GM19463 (cell line): ENCODE results near the gene ATP6V0A1.

Experiments used
- ATAC-seq: cut with Tn5 transposase; IDR thresholded peaks from one replicate; pipeline ENCODE4 v1.9.1; 2021; ENCODE audit warnings: mild to moderate bottlenecking, moderate library complexity; ENCODE audit not compliant: unreplicated experiment

ATP6V0A1 gene

GRCh38 chr17:42518046-42518754 lies 59.5 kb downstream of the ATP6V0A1 start:
- no peak for ATAC-seq

GRCh38 chr17:42518755-42519545 lies 60.3 kb downstream of the ATP6V0A1 start:
- no peak for ATAC-seq

- no peak for ATAC-seq
Observed at GRCh38 chr17:42519546-42520491, 61.1 kb downstream of the ATP6V0A1 start.

DNA sequence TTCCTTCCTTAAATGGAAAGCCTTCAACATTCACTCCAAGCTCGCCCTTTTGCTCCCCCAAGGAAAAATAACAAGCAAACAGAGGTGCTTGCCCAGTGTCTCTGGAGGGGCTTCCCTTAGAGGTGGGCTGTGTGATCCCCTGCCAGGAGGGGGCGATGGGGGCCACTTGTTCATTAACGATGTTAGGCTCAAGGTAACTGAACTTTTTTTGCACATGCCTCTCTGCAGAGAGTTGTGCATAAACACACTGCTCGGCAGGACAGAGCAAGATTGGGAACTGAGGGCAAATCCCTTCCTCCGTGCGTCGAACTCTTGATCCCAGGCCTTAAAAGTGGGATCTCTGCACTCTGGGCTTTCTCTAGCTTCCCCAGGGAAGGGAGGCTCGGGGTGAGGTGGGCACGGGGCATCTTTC lies 61.9 kb downstream of the ATP6V0A1 start:
- ATAC-seq, result no peak

DNA sequence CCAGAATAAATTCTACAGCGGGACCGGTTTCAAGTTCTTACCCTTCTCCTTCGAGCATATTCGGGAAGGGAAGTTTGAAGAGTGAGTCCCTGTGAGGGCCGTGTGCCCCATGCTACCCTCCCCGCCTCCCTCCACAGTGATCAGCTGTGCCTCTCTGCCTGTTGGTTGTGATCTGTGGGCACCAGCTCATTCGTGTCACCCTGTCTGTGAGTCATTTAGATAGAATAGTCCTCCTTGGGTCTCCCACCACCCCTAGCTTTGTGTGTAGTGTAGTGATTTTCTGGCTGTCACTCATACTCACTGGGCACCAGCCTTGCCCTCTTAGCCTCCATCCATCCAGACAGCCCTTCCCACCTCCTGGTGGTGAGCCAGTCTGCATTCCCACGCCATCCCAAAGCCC lies 62.4 kb downstream of the ATP6V0A1 start:
- ATAC-seq, result no peak

GRCh38 chr17:42521666-42522262 lies 63.1 kb downstream of the ATP6V0A1 start:
- no peak for ATAC-seq

- ATAC-seq, result no peak
Observed at GRCh38 chr17:42522263-42522790, 63.6 kb downstream of the ATP6V0A1 start.

DNA sequence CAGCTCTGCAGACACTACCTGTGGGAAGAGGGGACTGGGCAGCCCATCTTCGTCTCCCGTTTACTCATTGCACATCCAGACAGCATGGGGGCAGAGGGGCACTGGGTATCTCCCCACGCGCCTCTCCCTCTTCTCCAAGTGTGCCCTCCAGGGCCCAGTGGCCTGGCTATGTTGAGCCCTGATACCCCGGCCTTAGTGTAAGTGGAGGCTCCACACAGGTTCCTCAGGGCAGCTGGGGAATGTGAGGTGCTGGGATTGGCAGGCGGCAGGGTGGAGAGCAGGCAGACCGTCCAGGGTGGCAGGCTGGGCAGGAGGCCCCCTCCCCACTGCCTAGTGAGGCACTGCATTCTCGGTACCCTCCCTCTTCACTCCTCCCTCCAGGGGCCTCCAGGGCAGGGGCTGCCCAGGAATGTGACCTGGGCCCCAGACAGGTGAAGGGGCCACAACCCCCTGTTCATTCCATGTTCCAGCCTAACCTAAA lies 64.2 kb downstream of the ATP6V0A1 start:
- ATAC-seq, result no peak

DNA sequence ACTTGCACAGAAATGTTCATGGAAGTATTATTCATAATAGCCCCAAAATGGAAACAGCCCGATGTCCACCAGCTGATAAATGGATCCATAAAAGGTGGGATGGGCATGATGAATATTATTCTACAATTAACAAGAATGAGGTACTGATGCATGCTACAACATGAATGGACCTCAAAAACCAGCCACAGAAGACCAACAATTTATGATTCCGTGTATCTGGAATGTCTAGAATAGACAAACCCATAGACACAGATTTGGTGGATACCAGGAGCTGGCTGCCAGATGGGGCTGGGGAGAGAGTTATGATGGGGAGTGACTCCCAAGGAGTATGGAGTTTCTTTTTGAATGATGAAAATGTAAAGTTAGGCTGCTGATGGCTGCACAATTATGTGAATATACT lies 66.5 kb downstream of the ATP6V0A1 start:
- no peak for ATAC-seq

DNA sequence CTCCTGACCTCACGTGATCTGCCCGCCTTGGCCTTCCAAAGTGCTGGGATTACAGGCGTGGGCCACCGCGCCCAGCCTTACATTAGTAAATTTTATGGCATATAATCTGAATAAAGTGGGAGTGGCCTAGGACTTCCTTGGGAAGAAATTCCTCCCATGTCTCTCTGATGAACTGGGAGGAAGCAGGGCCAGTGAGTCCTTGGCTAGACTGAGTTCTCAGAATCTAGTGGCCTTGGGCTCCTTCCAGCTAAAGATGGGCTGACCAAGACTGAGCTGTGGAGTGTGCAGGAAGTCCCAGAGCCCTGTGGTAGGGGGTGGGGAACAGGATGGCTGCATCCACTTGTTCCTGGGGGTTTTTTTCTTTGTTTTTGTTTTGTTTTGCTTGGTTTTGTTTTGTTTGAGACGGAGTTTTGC lies 67.4 kb downstream of the ATP6V0A1 start:
- ATAC-seq, result no peak

DNA sequence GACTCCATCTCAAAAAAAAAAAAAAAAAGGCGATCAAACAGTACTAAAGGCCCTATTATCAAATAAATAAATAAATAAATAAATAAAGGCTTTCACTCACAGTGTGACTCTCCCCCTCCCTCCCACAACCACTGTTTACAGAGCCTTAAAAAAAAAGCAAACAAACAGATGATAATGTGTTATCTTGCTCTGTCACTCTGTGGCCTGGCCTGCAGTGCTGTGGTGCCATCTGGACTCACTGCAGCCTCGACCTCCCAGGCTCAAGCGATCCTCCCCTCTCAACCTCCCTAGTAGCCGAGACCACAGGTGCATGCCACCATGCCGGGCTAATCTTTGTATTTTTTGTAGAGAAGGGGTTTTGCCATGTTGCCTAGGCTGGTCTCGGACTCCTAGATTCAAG lies 69.3 kb downstream of the ATP6V0A1 start:
- ATAC-seq, result no peak

DNA sequence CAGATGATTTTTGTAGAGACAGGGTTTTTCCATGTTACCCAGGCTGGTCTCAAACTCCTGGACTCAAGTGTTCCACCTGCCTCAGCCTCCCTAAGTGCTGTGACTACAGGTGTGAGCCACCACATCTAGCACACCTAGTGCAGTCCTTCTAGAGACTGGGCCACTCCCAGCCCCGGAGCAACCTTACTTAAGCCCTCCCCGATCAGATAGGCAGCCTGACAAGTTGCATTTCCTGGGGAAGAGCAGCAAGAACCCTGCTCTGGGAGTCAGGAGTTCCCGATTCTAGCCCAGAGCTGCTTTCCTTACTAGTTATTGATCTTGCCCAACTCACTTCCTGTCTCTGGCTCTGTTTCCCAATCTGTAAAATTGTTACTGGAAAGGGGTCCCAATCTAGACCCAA lies 70.4 kb downstream of the ATP6V0A1 start:
- no peak for ATAC-seq

GRCh38 chr17:42530952-42531454 lies 72.3 kb downstream of the ATP6V0A1 start:
- ATAC-seq, result no peak

- no peak for ATAC-seq
Observed at GRCh38 chr17:42531455-42532354, 73.0 kb downstream of the ATP6V0A1 start.

- no peak for ATAC-seq
Observed at GRCh38 chr17:42535155-42536047, 76.7 kb downstream of the ATP6V0A1 start.

DNA sequence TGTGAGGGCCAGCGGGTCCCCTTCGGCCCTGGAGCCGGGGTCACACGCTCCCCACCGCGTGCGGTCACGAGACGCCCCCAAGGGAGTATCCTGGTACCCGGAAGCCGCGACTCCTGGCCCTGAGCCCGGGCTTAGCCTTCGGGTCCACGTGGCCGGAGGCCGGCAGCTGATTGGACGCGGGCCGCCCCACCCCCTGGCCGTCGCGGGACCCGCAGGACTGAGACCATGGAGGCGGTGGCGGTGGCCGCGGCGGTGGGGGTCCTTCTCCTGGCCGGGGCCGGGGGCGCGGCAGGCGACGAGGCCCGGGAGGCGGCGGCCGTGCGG lies 77.3 kb downstream of the ATP6V0A1 start, which contains the start of gene NAGLU:
Gene NAGLU, plus strand, starts transcription at position 194 of the 324 bp plus-strand sequence. Its CDS starts 32 bp downstream, at position 226.
- ATAC-seq, result peak; percentile 85

DNA sequence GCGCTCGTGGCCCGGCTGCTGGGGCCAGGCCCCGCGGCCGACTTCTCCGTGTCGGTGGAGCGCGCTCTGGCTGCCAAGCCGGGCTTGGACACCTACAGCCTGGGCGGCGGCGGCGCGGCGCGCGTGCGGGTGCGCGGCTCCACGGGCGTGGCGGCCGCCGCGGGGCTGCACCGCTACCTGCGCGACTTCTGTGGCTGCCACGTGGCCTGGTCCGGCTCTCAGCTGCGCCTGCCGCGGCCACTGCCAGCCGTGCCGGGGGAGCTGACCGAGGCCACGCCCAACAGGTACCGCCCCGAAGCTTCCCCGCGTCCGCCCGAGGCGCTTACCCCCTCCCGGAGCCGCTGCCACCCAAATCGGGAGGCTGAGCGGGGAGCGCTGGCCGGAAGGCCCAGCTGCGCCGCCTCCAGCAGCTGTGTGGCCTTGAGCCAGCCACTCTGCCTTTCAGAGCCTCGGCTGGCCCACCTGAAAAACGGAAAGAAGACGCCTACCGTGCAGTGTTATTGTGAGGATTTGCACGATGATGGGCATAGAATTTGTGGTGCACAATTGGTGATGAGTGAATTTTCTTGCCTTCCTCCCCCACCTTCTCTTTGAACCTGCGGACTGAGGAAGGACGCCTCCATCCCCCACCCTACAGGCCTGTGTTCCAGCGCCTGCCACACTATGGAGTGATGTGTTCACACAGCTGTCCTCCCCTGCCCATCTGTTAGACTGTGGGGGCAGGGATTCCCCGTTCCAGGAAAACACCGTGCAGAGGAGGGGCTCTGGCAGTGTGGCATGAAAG lies 77.9 kb downstream of the ATP6V0A1 start:
- ATAC-seq, result peak; percentile 71
